ENCODE results near the gene STEAP4. TPM values are rescaled to one million over a fixed set of nuclear protein-coding genes. Genes with fewer than 3 reads are reported as not detected.
A peak's percentile ranks its signal among the peaks of the same experiment; 100 is the strongest.

The STEAP4 gene
- 105 TPM for total RNA-seq

DNA sequence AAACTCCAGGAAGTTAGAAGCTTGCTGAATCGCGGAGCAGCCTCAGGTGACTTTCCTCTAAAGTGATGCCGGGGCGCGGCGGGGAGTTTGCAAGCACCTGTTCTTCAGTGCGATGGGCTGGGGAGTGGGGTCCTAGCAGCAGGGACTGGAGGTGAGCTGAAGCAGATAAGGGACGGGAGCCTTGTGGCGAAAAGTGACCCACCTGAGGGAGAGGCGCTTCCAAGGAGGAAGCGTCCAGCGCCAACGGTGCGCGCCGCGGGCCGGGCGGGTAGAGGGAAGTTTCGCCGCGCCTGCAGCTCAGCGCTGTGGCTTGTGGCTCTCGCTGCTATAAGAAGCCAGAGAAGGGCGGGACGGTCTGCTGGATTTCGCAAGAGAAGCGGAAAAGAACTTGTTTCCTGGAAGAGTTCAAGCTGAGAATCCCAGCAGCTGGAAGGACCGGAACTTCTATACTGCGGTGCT is at the start of gene STEAP4:
TSS of gene STEAP4 (minus strand) at position 305 of the 459 bp plus-strand sequence. CDS start 22,625 bp downstream, outside the sequence.
- DNase-seq (ENCODE audit: low spot score), result peak; percentile 85

DNA sequence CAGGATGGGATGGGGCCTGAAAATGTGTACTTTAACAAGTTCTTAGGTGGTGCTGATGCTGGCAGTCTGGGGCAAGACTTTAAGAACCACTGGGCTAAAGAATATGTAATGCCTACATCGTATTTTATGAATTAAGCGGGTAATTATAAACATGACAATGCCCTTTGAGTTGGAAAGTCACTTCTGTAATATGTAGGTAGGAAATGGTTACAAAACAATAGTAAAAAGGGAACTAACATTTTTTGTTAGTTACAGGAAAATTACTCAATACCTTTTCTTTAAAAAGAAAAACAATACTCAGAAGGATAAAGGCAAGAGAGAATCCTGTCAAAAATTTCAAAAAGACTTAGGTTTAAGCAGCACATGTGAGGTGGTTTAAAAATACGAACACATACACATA is 48.3 kb upstream of the STEAP4 start:
- no peak for DNase-seq (ENCODE audit: low spot score)

DNA sequence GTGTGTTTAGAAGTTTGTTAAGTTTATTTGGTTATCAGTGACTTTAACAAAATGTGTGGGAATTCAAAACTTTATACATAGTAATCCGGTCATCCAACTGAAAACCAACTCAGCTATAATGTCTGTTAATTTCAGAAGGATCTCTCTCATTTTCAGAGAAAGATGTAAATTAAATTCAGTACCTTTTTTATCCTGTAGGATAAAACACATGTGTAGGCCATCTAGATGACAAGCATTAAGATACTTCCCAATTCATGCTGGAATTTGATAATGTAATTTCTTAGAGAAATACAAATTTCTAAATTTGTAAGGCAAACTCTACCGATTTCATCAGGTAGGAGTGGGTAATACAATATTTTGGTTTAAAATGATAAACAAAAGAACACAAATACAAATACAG is 43.4 kb upstream of the STEAP4 start:
- no peak for DNase-seq (ENCODE audit: low spot score)

DNA sequence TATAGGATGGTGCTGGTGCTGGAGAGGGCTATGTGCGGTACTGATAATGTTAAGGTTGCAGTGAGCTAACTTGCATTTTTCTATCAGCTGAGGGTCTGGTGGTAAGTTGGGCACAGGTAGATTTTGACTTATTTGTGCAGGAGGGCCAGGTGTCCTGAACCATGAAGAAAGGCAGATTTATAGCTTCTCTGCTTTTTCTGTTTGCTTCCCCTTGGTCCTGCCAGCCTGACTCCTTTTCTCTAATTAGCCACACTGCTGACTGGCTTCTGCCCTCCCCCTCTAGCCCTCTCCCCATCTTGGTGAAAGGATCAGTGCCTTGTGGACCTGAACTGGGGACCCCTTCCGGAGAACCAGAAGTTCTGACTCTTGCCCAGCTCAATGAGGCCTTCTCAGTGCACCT is 40.8 kb upstream of the STEAP4 start:
- DNase-seq (ENCODE audit: low spot score), result no peak

DNA sequence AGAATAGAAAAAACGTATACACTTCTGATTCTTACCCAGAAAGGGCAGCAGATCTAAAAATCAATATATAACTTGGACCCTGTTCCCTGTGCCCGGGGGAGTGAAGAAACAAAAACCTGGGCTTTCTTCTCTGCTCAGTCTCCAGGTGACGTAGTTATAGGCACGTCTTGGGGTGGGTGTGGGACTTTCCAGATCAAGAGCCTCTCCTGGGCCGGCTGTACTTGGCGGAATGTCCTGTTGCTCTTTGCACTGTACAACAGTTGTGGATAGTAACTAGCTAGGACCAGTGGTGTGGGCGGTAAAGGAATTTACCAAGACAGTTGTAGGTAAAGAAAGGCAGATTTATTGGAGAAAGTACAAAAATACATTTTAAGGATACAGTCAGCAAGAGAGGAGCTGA is 40.4 kb upstream of the STEAP4 start:
- DNase-seq (ENCODE audit: low spot score), result no peak

DNA sequence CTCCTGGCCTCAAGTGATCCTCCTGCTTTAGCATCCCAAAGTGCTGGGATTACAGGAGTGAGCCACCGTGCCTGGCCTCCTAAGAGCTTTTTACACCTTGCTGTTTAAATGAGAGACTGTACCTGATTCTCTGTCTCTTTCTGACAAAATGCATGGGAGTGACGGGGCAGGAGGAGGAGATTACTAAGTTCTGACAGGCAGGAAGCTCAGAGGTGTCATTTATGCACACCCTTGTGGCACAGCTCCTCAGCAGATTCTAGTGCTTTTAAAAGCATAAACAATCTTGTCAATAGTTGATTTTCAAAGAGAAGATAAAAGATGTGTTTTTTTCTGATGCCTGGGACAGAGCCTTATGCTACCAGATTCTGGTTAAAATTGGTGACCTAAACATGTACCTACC is 39.7 kb upstream of the STEAP4 start:
- DNase-seq (ENCODE audit: low spot score), result no peak

DNA sequence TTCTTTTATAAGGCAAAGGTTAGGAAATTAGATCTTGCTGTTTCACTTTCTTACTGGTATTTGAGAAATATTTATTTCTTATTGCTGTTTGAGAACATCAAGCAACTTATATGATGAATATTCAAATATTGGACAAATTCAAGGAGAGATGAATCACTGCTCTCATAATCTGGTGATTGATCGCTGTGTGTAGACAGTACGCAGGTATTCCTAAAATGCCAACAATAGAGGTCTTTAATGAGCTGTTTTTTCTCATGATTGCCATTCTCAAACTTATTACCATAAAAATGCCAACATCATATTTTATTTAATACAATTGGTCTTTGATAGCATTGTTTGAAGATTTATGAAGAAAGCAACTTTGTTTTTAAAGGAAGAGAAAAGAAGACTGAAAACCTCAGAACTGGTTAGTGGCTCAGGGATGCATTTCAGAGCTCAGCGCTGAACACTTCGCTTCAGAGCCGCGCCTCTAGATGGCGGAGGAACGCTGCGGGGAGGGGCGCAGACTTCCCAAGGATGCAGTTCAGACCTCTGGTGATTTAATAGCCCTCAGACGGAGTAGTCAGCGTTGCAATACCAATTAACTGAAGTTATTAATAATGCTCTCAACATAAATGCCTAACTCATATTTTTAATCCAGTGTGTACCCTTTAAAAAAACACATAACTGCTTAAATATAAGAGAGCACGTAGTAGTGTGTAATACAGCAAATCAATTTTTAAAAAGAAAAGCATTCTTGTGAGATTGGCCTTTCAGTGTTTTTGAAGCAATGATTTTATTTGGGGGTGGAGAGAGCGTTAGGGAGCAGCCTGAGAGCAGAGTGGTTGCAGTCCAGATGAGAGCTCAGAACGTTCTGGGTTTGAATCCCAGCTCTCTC is 38.5 kb upstream of the STEAP4 start:
- no peak for DNase-seq (ENCODE audit: low spot score)

DNA sequence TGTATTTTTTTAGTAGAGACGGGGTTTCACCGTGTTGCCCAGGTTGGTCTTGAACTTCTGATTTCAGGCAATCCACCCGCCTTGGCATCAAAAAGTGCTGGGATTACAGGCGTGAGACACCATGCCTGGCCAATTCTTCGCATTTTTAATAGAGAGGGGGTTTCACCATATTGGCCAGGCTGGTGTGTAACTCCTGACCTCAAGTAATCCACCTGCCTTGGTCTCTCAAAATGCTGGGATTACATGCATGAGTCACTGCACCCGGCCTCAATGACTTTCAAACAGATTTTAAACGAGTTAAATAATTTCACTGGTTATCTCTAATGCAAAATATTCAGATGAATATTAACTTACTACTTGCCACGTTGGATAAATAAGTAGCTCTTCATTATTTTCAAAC is 37.6 kb upstream of the STEAP4 start:
- DNase-seq (ENCODE audit: low spot score), result no peak

DNA sequence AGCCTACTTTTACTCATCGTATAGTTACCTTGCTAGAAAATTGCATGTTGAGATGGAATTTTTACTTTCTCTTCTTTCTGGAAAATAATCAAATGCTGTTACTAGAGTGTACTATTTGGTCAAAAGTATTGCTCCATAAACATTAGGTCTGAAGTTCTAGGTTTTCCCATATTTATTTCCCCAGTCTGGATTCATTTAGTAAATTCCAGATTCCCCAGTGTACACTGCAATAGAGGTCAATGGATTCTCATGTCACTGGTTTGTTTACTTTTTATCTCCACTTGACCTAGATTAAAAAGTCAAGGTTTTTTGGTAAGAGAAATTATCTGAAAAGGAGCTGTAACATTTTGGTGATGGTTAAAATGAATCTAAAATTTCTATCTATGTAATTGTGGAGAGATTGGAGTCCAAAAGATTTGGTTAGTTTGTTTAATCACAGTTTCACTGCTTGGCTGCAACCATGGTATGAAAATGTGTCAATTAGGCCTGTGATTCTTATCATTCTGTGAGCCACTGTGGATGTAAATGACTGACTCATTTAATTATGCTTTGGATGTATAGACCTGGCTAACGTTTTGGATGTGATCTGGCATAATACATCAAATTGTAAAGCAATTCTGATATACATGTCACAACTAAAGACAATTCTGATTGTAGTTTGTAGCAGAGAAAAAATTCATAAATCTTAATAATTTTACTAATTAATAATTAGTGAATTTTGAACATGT is 32.7 kb upstream of the STEAP4 start:
- no peak for DNase-seq (ENCODE audit: low spot score)

DNA sequence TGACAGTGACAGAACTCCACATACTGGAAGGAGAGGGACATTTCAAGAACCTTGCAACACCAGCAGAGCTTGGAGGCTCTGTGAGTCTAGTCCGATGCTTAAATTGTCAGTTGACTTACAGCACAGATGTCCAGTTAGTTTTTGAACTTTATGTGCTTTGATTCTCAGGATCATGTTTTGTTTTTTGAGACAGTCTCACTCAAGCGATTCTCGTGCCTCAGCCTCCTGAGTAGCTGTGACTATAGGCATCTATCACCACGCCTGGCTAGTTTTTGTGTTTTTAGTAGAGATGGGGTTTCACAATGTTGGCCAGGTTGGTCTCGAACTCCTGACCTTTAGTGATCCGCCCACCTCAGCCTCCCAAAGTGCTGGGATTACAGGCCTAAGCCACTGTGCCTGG is 31.8 kb upstream of the STEAP4 start:
- DNase-seq (ENCODE audit: low spot score), result no peak

DNA sequence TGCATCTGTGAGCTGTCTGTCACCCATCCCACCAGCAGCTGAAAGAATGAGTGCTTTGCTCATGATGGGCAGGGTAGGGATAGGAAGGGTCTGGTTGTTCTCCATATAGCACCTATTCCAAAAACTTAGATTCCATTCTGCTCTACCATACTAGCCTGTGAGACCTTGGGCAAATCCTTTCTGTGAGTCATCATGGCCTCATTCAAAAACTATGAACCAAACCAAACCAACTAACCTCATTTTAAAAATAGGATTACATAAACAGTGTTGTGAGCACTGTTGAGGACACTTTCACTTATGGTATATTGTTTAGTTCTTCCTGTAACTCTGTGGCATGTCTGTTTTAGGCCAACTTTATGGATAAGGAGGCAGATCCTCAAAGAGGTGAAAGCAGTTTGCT is 30.9 kb upstream of the STEAP4 start:
- no peak for DNase-seq (ENCODE audit: low spot score)

DNA sequence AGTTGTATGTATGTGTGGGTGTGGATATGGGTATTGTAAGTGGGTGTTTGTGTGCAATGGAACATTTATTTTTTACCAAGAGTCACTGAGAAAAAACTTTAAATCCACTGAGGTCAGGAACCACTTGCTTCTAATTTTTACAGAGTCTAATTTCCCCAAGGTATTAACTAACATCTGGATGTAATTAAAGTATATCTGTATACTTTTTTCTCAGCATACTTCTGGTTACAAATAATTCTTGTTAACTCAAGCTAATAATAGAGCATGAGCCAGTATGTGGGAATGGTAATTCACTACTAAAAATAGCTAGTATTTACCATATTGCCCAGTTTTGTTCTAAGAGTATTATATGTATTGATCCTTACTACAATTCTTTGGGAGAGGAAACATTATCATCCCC is 24.6 kb upstream of the STEAP4 start:
- DNase-seq (ENCODE audit: low spot score), result no peak

DNA sequence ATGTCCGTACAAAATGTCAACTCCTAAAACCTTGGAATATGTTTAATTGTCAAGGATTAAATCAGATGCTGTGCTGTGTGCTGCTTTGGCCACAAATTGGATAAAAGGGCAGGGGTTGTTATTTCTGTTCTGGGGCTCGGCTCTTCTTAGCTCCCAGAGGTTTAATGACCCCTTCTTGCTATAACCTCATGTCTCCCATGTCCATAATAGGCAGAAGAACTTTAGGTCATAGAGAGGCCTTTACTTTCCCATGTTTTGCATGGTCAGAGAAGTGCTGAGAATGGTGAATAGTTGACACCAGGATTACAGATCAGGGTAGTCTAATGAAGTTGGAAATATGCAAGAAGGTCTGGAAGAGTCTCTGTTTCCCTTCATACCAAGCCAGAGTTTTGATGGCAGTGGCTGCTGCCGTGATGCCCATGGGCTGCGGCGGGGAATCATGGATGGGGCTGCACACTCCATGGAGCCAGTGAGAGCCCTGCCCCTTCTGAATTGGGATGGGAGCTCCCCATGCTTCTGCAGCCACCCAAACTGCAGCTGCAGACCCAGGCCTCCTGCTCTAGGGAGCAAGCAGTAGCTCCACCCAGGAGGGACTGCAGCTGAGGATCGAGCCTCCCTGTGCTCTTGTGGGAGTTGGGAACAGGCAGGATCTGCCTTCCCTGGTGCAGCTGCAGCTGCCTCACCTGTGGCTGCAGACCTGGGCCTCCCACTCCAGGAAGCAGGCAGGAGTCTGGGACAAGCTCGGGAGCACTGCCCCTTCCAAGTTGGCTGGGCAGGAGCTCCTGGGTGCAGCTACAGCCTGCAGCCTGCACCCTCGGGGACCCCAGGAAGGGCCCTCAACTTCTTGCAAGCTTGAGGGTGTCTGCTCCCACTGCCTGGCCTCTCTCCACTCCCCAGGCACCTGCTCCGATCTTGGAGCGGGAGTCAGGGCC is 23.1 kb upstream of the STEAP4 start:
- no peak for DNase-seq (ENCODE audit: low spot score)

DNA sequence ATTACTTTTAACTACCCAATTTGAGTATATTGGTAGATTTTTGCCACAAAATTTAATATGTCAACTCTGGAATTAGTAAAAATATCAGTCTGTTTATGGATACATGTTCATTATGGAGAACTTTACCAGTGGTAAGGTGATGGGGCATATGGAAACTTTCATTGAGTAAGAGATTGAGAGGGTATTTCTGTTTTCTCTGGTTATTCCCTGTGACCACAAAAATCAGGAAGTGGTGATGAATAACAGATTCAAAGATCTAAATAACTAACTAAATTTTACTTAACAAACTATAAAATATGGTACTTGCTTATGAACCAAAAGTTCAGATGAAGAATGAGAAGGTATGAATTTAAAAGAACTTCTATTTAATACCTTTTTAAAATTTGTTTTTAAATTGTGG is 22.1 kb upstream of the STEAP4 start:
- DNase-seq (ENCODE audit: low spot score), result no peak

DNA sequence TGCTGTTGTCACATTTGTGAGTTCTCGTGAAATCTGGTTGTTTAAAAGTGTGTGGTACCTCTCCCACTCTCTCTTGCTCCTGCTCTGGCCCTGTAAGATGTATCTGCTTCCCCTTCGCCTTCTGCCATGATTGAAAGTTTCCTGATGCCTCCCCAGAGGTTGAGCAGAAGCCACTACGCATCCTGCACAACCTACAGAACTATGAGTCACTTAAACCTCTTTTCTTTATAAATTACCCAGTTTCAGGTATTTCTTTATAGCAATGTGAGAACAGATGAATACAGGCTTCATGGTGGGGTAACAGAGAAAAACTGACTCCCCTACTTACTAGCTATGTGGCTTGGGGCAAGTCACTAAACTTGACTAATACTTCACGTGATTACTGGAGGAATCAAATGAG is 18.0 kb upstream of the STEAP4 start:
- DNase-seq (ENCODE audit: low spot score), result no peak

DNA sequence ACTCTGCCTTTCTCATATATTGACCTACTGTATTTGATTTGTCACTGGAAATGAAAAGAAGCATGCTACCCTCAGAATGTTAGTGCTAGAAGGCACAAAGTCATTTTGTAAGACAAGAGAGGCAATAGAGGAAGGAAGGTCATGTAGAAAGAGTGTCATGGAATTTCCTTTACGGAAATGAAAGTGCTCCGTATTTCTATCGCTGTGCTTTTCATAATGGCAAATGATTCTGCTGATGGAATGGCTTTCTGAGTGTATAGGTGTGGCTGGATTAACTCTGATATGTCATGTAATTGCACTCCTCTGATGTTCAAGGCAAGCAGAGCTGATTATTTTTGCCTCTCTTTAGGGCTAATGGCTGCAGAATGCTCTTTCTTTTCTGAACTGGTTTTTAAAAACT is 15.5 kb upstream of the STEAP4 start:
- DNase-seq (ENCODE audit: low spot score), result no peak

DNA sequence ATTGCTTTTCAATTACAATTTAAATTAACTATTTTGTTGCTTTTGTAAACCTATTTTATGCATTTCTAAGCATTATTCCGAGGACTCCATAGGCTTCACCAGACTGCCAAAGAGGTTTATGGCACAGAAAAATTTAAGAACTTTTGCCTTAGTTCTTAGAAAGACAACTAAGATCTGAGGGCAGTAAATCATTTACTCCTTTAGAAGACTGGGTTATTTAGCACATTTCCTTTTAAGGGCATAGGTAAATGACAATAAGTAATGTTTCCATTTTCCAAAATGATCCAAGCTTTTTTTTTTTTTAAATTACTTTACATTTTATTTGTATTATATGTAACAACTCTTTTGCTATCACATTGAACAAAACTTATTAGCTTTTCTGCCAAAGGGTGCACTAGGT is 15.0 kb upstream of the STEAP4 start:
- no peak for DNase-seq (ENCODE audit: low spot score)

DNA sequence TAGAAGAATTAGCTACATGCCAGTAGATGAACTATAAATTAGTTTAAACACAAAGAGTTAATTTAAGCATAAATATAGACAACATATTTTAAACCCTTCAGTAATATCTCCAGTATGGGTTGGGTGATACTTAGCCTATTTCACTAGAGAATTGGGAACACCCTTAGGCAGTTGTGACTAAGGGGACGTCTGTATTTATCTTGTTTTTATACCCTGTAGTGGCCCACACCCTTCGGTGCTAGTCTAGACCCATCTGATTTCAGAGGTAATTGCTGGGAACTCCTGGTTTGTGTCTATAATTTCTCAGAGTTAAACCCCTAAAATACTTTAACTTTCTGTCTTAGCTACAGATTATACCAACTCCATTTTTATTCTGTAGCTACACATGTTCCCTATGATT is 11.5 kb upstream of the STEAP4 start:
- DNase-seq (ENCODE audit: low spot score), result no peak

DNA sequence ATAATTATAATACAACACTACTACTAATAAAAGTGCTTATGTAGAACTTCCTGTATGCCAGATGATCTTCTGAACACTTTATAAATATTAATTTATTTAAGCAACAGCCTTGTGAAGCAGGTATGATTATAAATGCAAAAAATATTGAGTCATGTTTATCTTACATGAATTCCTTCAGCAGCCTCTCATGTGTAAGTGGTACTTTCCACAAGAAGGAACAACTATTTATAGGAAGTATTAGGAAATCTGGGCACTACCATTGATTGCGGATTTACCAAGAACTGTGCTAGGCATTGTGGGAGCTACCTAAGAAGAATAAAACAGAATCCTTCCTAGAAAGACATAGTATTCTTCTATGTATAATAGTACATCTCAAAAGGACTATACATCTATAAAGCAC is 10.7 kb upstream of the STEAP4 start:
- DNase-seq (ENCODE audit: low spot score), result no peak

DNA sequence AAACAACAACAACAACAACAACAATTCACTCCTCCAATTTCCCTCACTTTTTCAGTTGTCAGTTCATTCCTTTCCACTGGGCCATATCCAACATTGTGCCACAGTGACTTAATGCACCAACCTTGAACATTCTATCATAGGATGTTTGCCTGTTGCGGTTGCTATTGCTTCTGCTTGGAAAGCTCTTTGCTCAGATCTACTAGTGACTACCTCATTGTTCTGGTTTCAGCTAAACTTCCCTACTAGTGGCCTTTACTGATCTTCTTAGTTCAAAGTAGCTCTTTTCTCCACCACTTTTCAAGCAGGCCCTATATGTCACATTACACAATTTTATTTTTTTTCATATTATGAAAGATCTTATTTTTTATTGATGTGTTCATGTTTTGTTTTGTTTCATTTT is 9.8 kb upstream of the STEAP4 start:
- DNase-seq (ENCODE audit: low spot score), result no peak

DNA sequence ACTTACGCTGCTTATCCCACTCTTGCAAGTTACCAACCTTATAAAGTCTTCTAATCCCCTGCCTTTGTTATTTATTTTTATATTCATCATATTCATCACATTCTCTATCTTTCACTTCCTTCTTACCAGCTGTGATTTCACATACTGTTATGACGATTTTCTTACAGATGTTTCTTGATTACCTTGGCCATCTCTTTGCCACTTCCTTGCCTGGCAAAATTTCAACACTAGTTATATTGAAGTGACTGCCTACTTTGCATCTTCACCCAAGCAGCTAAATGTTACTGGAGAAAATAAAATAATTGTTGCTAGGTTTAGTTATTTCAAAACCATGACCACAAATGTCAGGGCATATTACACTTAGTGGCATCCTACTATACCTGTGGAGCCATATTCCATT is 8.8 kb upstream of the STEAP4 start:
- no peak for DNase-seq (ENCODE audit: low spot score)

DNA sequence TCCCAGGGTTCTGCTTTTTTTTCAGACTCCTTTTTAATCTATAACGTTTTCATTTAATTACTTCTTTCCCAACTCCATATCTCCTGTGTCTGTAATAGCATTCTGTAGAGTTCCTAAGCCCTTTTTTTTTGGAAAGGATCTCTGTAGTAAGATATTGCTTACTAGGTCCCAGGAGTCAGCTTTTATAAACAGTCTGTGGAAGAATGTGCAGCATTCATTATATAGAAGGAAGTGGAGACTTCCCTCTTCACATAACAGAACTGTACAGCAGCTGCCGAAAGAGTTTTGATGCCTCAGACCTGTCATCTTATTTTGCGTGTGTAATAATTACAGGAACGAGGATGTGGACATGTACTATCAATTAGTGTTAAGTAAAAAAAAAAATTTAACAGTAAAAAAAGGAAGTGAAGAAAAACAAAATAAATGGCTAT is 7.4 kb upstream of the STEAP4 start:
- DNase-seq (ENCODE audit: low spot score), result no peak
